SK-N-SH treated with all-trans-retinoic acid at 6 μM for 48 hours (cell line): ENCODE measurements around the gene DCT.

ENCODE experiments used
- BACH2 ChIP-seq: fragments of 250-450 bp; sonication (Bioruptor Pico); IDR thresholded peaks from 2 replicates; pipeline ENCODE4 v1.9.0; 2021; ENCODE audit warnings: mild to moderate bottlenecking, borderline replicate concordance
- GLIS3 ChIP-seq: fragments of 250-450 bp; sonication (Bioruptor Pico); IDR thresholded peaks from 2 replicates; pipeline ENCODE4 v1.5.0; 2020; ENCODE audit warnings: mild to moderate bottlenecking, moderate library complexity
- OSR1 ChIP-seq: fragments of 250-450 bp; sonication (Bioruptor Pico); IDR thresholded peaks from 2 replicates; pipeline ENCODE4 v1.8.0; 2022; ENCODE audit warnings: moderate library complexity, mild to moderate bottlenecking, inconsistent platforms
- PATZ1 ChIP-seq: fragments of 250-450 bp; sonication (Bioruptor Pico); IDR thresholded peaks from 2 replicates; pipeline ENCODE4 v1.8.0; 2020; ENCODE audit warnings: mild to moderate bottlenecking, moderate library complexity, borderline replicate concordance
- RARB ChIP-seq: fragments of 250-450 bp; sonication (Bioruptor Pico); IDR thresholded peaks from 2 replicates; pipeline ENCODE4 v1.8.0; 2021; ENCODE audit warnings: mild to moderate bottlenecking, moderate library complexity
- TOX ChIP-seq: fragments of 250-450 bp; sonication (Bioruptor Pico); IDR thresholded peaks from 2 replicates; pipeline ENCODE4 v1.8.0; 2021; ENCODE audit warnings: mild to moderate bottlenecking, moderate library complexity, borderline replicate concordance
- ZFP3 ChIP-seq: fragments of 250-450 bp; sonication (Bioruptor Pico); IDR thresholded peaks from 2 replicates; pipeline ENCODE4 v1.5.0; 2020; ENCODE audit warnings: mild to moderate bottlenecking, moderate library complexity
- ZNF8 ChIP-seq: fragments of 450-650 bp; formaldehyde crosslinking; IDR thresholded peaks from 2 replicates; pipeline ENCODE4 v1.5.0; 2020; ENCODE audit warnings: mild to moderate bottlenecking, moderate library complexity
- TF ChIP-seq, protein P1 (sequence below): fragments of 250-450 bp; sonication (Bioruptor Pico); IDR thresholded peaks from 2 replicates; pipeline ENCODE4 v1.8.0; 2021; ENCODE audit warnings: low read depth, mild to moderate bottlenecking, moderate library complexity, borderline replicate concordance

- TF ChIP-seq BACH2 (CRISPR knock-in tag) (no peak), RARB (no peak), ZFP3 (CRISPR knock-in tag) (no peak), PATZ1 (CRISPR knock-in tag) (no peak), ZNF8 (CRISPR knock-in tag) (no peak), TOX (CRISPR knock-in tag) (no peak), OSR1 (CRISPR knock-in tag) (no peak), GLIS3 (no peak)
- TF ChIP-seq, protein P1, sequence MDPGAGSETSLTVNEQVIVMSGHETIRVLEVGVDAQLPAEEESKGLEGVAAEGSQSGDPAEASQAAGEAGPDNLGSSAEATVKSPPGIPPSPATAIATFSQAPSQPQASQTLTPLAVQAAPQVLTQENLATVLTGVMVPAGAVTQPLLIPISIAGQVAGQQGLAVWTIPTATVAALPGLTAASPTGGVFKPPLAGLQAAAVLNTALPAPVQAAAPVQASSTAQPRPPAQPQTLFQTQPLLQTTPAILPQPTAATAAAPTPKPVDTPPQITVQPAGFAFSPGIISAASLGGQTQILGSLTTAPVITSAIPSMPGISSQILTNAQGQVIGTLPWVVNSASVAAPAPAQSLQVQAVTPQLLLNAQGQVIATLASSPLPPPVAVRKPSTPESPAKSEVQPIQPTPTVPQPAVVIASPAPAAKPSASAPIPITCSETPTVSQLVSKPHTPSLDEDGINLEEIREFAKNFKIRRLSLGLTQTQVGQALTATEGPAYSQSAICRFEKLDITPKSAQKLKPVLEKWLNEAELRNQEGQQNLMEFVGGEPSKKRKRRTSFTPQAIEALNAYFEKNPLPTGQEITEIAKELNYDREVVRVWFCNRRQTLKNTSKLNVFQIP (CRISPR knock-in tag): no peak
Observed at GRCh38 chr13:94399812-94400211, 79.7 kb downstream of the DCT start.
